ENCODE measurements around the gene TRIM14.

The TRIM14 gene

GRCh38 chr9:98087420-98088354 is 31.3 kb downstream of the TRIM14 start:
- H3K36me3 ChIP-seq (ENCODE audit: control insufficient read depth in 2 of 2, insufficient read depth in 1 of 2, low read length in 2 of 2) = peaks cover 0 to 41% of the 10 kb centered on the region in 2 experiments; a peak in 1 of 3 replicates
- POLR2A ChIA-PET = no interaction called here
- H3K4me3 ChIP-seq (ENCODE audit: low read depth, low read length) = no peak overlapping the region
- H3K4me1 ChIP-seq (ENCODE audit: control insufficient read depth, insufficient read depth, low read length) = no peaks in the 10 kb centered on the region; the same call in 1 of the 2 replicates
- H3K27ac ChIP-seq (ENCODE audit: extremely low read depth, low read depth, low read length) = no peak overlapping the region
- H3K9me3 ChIP-seq (ENCODE audit: control insufficient read depth, insufficient read depth, low read depth, low read length) = no peaks in the 10 kb centered on the region
- CTCF ChIA-PET = interaction anchor here (0.6 to 3.4 kb wide), 4 partner anchors 13 to 383 kb away, joined by 3 to 22 read pairs (median 3); no protein-coding TSS in a partner anchor
- TF ChIP-seq ZNF585B (tag by site-specific recombination; IDR thresholded peaks at IDR 0.05) (no peak), PRDM2 (tag by site-specific recombination; IDR thresholded peaks at IDR 0.05; ENCODE audit: borderline replicate concordance) (no peak), ZFP69B (tag by site-specific recombination; IDR thresholded peaks at IDR 0.05) (no peak), ZXDB (tag by site-specific recombination; IDR thresholded peaks at IDR 0.05) (no peak), ZNF211 (tag by site-specific recombination; IDR thresholded peaks at IDR 0.05; ENCODE audit: low read depth) (no peak), ZNF223 (tag by site-specific recombination; IDR thresholded peaks at IDR 0.05) (no peak), ZNF19 (tag by site-specific recombination; IDR thresholded peaks at IDR 0.05; ENCODE audit: low read depth) (no peak), KLF8 (tag by site-specific recombination; IDR thresholded peaks at IDR 0.05) (no peak)
- TF ChIP-seq, protein P1, sequence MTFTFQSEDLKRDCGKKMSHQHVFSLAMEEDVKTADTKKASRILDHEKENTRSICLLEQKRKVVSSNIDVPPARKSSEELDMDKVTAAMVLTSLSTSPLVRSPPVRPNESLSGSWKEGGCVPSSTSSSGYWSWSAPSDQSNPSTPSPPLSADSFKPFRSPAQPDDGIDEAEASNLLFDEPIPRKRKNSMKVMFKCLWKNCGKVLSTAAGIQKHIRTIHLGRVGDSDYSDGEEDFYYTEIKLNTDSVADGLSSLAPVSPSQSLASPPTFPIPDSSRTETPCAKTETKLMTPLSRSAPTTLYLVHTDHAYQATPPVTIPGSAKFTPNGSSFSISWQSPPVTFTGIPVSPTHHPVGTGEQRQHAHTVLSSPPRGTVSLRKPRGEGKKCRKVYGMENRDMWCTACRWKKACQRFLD (tag by site-specific recombination; IDR thresholded peaks at IDR 0.05) = no peak

GRCh38 chr9:98086461-98086860 is 32.6 kb downstream of the TRIM14 start:
- Histone ChIP-seq H3K4me3 (ENCODE audit: low read depth, low read length) (no peak overlapping the region), H3K36me3 (ENCODE audit: control insufficient read depth in 2 of 2, insufficient read depth in 1 of 2, low read length in 2 of 2) (peaks cover 3 to 54% of the 10 kb centered on the region in 2 experiments; a peak in 2 of 3 replicates), H3K27ac (ENCODE audit: extremely low read depth, low read depth, low read length) (no peak overlapping the region), H3K4me1 (ENCODE audit: control insufficient read depth, insufficient read depth, low read length) (no peaks in the 10 kb centered on the region; the same call in 1 of the 2 replicates), H3K9me3 (ENCODE audit: control insufficient read depth, insufficient read depth, low read depth, low read length) (no peaks in the 10 kb centered on the region)
- no peak for TF ChIP-seq ZNF18 (tag by site-specific recombination; IDR thresholded peaks at IDR 0.05)
- TF ChIP-seq ZNF341 (tag by site-specific recombination; IDR thresholded peaks at IDR 0.05; ENCODE audit: low read depth) = no peak
- no peak for TF ChIP-seq SCRT1 (tag by site-specific recombination; IDR thresholded peaks at IDR 0.05; ENCODE audit: borderline replicate concordance)
- no peak for TF ChIP-seq ZBTB7A (tag by site-specific recombination; IDR thresholded peaks at IDR 0.05; ENCODE audit: low read depth)
- no peak for TF ChIP-seq ZSCAN23 (tag by site-specific recombination; IDR thresholded peaks at IDR 0.05)
- no peak for TF ChIP-seq ZSCAN5A (tag by site-specific recombination; IDR thresholded peaks at IDR 0.05)
- TF ChIP-seq, protein P2, sequence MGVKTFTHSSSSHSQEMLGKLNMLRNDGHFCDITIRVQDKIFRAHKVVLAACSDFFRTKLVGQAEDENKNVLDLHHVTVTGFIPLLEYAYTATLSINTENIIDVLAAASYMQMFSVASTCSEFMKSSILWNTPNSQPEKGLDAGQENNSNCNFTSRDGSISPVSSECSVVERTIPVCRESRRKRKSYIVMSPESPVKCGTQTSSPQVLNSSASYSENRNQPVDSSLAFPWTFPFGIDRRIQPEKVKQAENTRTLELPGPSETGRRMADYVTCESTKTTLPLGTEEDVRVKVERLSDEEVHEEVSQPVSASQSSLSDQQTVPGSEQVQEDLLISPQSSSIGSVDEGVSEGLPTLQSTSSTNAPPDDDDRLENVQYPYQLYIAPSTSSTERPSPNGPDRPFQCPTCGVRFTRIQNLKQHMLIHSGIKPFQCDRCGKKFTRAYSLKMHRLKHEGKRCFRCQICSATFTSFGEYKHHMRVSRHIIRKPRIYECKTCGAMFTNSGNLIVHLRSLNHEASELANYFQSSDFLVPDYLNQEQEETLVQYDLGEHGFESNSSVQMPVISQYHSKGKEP (tag by site-specific recombination; IDR thresholded peaks at IDR 0.05) = no peak
- CTCF ChIA-PET = interaction anchor here (1.1 to 3.4 kb wide), 2 partner anchors 12 to 86 kb away, joined by 3 to 22 read pairs; no protein-coding TSS in a partner anchor
- POLR2A ChIA-PET = no interaction called here
